HepG2 (cell line): ENCODE data around the gene CADM1. TPM values are rescaled to one million over a fixed set of nuclear protein-coding genes. Genes with fewer than 3 reads are reported as not detected.

Source experiments
- ATAC-seq: fragments of 200-7000 bp; cut with Tn5 transposase; 3 replicates; pipeline ENCODE4 v1.9.1; 2020; ENCODE audit warnings: mild to moderate bottlenecking, moderate library complexity
- BruUV-seq: library from RNA; stranded (reverse); fragments of 400-500 nt; replicated peaks from 2 replicates; lab custom pipeline; 2021; lab: Mats Ljungman, UMichigan
- CTCF ChIA-PET: fragments of 300-600 bp; formaldehyde crosslinking; extraction: SDS; loops from one replicate; lab custom pipeline; 2021; ENCODE audit warnings: low total read pairs, inconsistent platforms, low intra/inter-chr PET ratio; lab: Yijun Ruan, JAX
- POLR2A ChIA-PET: fragments of 350-600 bp; sonication (Branson Sonifier 250); formaldehyde crosslinking; loops from one replicate; lab custom pipeline; 2020; ENCODE audit warnings: antibody characterized with exemption, inconsistent platforms; lab: Yijun Ruan, JAX
- DNase-seq: peaks from one replicate; pipeline ENCODE4 v3.0.0-alpha.2; 2015; ENCODE audit warnings: low spot score
- FAIRE-seq: peaks from 3 replicates; lab custom pipeline; 2011; peaks lifted over from hg19 to GRCh38; lab: Jason Lieb, UNC
- H2AFZ ChIP-seq: one replicate; pipeline ENCODE4 v1.6.1; 2011; ENCODE audit warnings: low read length, inconsistent platforms
- H3K27ac ChIP-seq: fragments of 300-600 bp; 3 replicates; pipeline ENCODE4 v1.8.0; 2011; ENCODE audit warnings: mixed run types, mild to moderate bottlenecking, mixed read lengths, low read length, inconsistent platforms; ENCODE audit not compliant: insufficient read depth; ENCODE audit errors: extremely low read length
- H3K27me3 ChIP-seq, 2 experiments: fragments of 200-600 bp in 1 of 2; 2 replicates in 1 of 2; 3 replicates in 1 of 2; pipeline versions ENCODE4 v1.6.0 to v1.8.0; 2011; ENCODE audit warnings: low read length in 2 of 2, mild to moderate bottlenecking in 2 of 2, moderate library complexity in 2 of 2, inconsistent platforms in 1 of 2; ENCODE audit not compliant: insufficient read depth in 2 of 2, control insufficient read depth in 1 of 2
- H3K36me3 ChIP-seq, 2 experiments: fragments of 200-600 bp in 1 of 2; replicated peaks in 1 of 2; 2 replicates in 1 of 2; 3 replicates in 1 of 2; pipeline versions ENCODE4 v1.5.1 to v1.8.0; 2011; ENCODE audit warnings: low read length in 2 of 2, inconsistent platforms in 1 of 2; ENCODE audit not compliant: insufficient read depth in 2 of 2, control insufficient read depth in 1 of 2
- H3K4me1 ChIP-seq: 2 replicates; pipeline ENCODE4 v1.5.1; 2012; ENCODE audit warnings: low read length, inconsistent platforms; ENCODE audit not compliant: insufficient read depth
- H3K4me2 ChIP-seq: 2 replicates; pipeline ENCODE4 v1.6.0; 2011; ENCODE audit warnings: low read depth, low read length, inconsistent platforms
- H3K4me3 ChIP-seq, 3 experiments: fragments of 200-600 bp in 1 of 3; sonication (generic), shearing (Covaris generic) in 1 of 3; replicated peaks in 1 of 3; 2 replicates each; pipeline ENCODE4 v1.5.1; 2011 to 2016; ENCODE audit warnings: low read length in 3 of 3, inconsistent platforms in 2 of 3, low read depth in 2 of 3, mild to moderate bottlenecking in 2 of 3, control low read depth in 1 of 3, mixed read lengths in 1 of 3; ENCODE audit not compliant: insufficient read depth in 1 of 3
- H3K79me2 ChIP-seq: one replicate; pipeline ENCODE4 v1.6.1; 2011; ENCODE audit warnings: low read length, inconsistent platforms; ENCODE audit not compliant: insufficient read depth
- H3K9ac ChIP-seq: 2 replicates; pipeline ENCODE4 v1.6.0; 2011; ENCODE audit warnings: mild to moderate bottlenecking, low read depth, low read length, inconsistent platforms; ENCODE audit not compliant: insufficient read depth
- H3K9me3 ChIP-seq: 2 replicates; pipeline ENCODE4 v1.5.1; 2012; ENCODE audit warnings: mild to moderate bottlenecking, low read length
- H4K20me1 ChIP-seq: 2 replicates; pipeline ENCODE4 v1.6.0; 2011; ENCODE audit warnings: inconsistent platforms, mild to moderate bottlenecking, low read length, moderate library complexity; ENCODE audit not compliant: insufficient read depth
- MEF2D ChIP-seq: sonication (generic); formaldehyde crosslinking; IDR thresholded peaks from 2 replicates; pipeline ENCODE4 v1.5.1; 2020; ENCODE audit warnings: mild to moderate bottlenecking, missing genetic modification reagents
- MLLT10 ChIP-seq: sonication (generic); formaldehyde crosslinking; IDR thresholded peaks from 2 replicates; pipeline ENCODE4 v1.4.0; 2020; ENCODE audit warnings: missing genetic modification reagents
- RBM39 ChIP-seq: fragments of 200-400 bp; formaldehyde crosslinking; IDR thresholded peaks from one replicate; pipeline ENCODE4 v1.6.1; 2018; ENCODE audit warnings: antibody characterized with exemption, mild to moderate bottlenecking, low read depth, low read length; ENCODE audit not compliant: poor library complexity, severe bottlenecking
- REL ChIP-seq: sonication (generic); formaldehyde crosslinking; conservative IDR thresholded peaks from 2 replicates; pipeline ENCODE4 v1.8.0; 2022; ENCODE audit warnings: mild to moderate bottlenecking, missing genetic modification reagents, moderate library complexity
- SALL1 ChIP-seq: sonication (generic); formaldehyde crosslinking; IDR thresholded peaks from 2 replicates; pipeline ENCODE4 v1.8.0; 2022; ENCODE audit warnings: mild to moderate bottlenecking, missing genetic modification reagents
- SP2 ChIP-seq: sonication (generic); formaldehyde crosslinking; IDR thresholded peaks from 2 replicates; pipeline ENCODE4 v1.5.1; 2020; ENCODE audit warnings: mild to moderate bottlenecking, missing genetic modification reagents
- ZC3H13 ChIP-seq: sonication (generic); formaldehyde crosslinking; IDR thresholded peaks from 2 replicates; pipeline ENCODE4 v1.8.1; 2023; ENCODE audit warnings: mild to moderate bottlenecking, missing genetic modification reagents, moderate library complexity
- ZNF124 ChIP-seq: sonication (generic); formaldehyde crosslinking; IDR thresholded peaks from 2 replicates; pipeline ENCODE4 v1.4.0; 2020; ENCODE audit warnings: missing genetic modification reagents
- ZNF598 ChIP-seq: sonication (generic); formaldehyde crosslinking; IDR thresholded peaks from 2 replicates; pipeline ENCODE4 v1.5.1; 2020; ENCODE audit warnings: mild to moderate bottlenecking, missing genetic modification reagents, borderline replicate concordance
- ZNF619 ChIP-seq: sonication (generic); formaldehyde crosslinking; IDR thresholded peaks from 2 replicates; pipeline ENCODE4 v1.4.0; 2020; ENCODE audit warnings: mild to moderate bottlenecking, missing genetic modification reagents
- WGBS: methylation state at CpG from one replicate; pipeline ENCODE4 v1.1.6; 2017; ENCODE audit warnings: low lambda C conversion rate; 5-methylcytosine and 5-hydroxymethylcytosine counted together
- in situ Hi-C: cut with HindIII; loops from 2 replicates; pipeline ENCODE4 v1.10.0; 2017; ENCODE audit warnings: low pct_unique_long_range_greater_than_20kb; ENCODE audit not compliant: extremely low pct_ligation_motif_present
- intact Hi-C: fragments of 100-400 bp; cut with micrococcal nuclease; formaldehyde crosslinking; loops from one replicate; pipeline ENCODE4 v1.10.0; 2022; ENCODE audit not compliant: unreplicated experiment
- polyA plus RNA-seq, 8 experiments: library from polyadenylated mRNA; depleted of rRNA in 3 of 8; stranded (reverse) in 7 of 8; unstranded in 1 of 8; fragments of >200 nt; fragmentation: Illumina TruSeq in 4 of 8; extraction: Trizol in 4 of 8; gene quantifications; 2 replicates each; pipeline versions ENCODE4 v1.2.1 to v1.2.3, GENCODE V29; 2011 to 2016; ENCODE audit warnings: low read depth in 4 of 8, missing spikeins in 1 of 8, mixed read lengths in 1 of 8; ENCODE audit not compliant: insufficient read depth in 1 of 8
- total RNA-seq, 5 experiments: library from RNA; depleted of rRNA; stranded (reverse); fragments of >200 nt; fragmentation: Illumina TruSeq; extraction: Trizol; gene quantifications; 2 replicates each; pipeline ENCODE4 v1.2.3, GENCODE V29; 2016; ENCODE audit warnings: low read depth in 1 of 5
- TF ChIP-seq, protein P1 (sequence below): sonication (generic); formaldehyde crosslinking; IDR thresholded peaks from 2 replicates; pipeline ENCODE4 v1.8.0; 2023; ENCODE audit warnings: mild to moderate bottlenecking, missing genetic modification reagents
- TF ChIP-seq, protein P2 (sequence below): fragments of 450-650 bp; IDR thresholded peaks from 2 replicates; pipeline ENCODE4 v1.6.1; 2016

CADM1 gene
- total and polyA plus RNA-seq, 2 of the 13 experiments (the other 11 are each of a cell fraction or from before 2014, with no cell fraction given): 71.3 to 122 TPM

DNA sequence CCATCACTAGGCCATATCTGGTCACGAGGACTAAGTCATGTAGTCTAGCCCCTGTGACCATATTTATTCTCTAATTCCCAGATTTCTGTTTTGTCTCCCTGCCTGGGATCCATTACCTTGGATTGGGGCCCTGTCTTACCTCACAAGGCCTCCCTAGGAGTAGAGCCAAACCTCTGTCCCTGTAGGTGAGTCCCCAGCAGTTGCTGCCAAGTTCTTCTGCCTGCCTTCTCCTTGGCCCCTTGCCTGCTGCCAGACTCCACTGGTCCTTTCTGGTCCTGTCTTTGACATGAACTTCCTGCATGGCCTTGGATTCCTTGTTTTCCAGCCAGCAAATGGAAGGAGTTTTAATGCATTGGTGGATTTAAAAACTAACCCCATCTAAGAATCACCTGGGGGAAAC lies 35.6 kb upstream of the CADM1 start:
- Histone ChIP-seq H3K4me2 (no peak overlapping the region), H3K36me3 (no peaks in the 10 kb centered on the region), H3K4me1 (no peaks in the 10 kb centered on the region), H3K9ac (no peak overlapping the region), H3K79me2 (no peaks in the 10 kb centered on the region), H3K9me3 (no peaks in the 10 kb centered on the region), H3K27me3 (peaks cover 2 to 18% of the 10 kb centered on the region in 2 experiments; a peak in 3 of 5 replicates), H3K4me3 (no peak overlapping the region), H2AFZ (no peak overlapping the region), H3K27ac (no peak overlapping the region), H4K20me1 (no peaks in the 10 kb centered on the region)
- DNase-seq (no peak), FAIRE-seq (no peak), ATAC-seq (no peak)
- WGBS: 45% methylated on average over 1 of the region's 1 CpG
- CTCF ChIA-PET: no interaction called here
- in situ Hi-C loops (no loop called here), intact Hi-C loops (loop anchor here (10.0 kb wide), 1 partner anchor 135 kb away; no protein-coding TSS in a partner anchor)
- TF ChIP-seq REL (CRISPR knock-in tag): no peak
- TF ChIP-seq SP2 (CRISPR knock-in tag): no peak
- no peak for TF ChIP-seq RBM39
- TF ChIP-seq SALL1 (CRISPR knock-in tag): no peak
- no peak for TF ChIP-seq MEF2D (CRISPR knock-in tag)
- TF ChIP-seq ZNF619 (CRISPR knock-in tag): no peak
- no peak for TF ChIP-seq ZNF598
- no peak for TF ChIP-seq ZNF124 (CRISPR knock-in tag)
- no peak for TF ChIP-seq MLLT10 (CRISPR knock-in tag)
- TF ChIP-seq, protein P1, sequence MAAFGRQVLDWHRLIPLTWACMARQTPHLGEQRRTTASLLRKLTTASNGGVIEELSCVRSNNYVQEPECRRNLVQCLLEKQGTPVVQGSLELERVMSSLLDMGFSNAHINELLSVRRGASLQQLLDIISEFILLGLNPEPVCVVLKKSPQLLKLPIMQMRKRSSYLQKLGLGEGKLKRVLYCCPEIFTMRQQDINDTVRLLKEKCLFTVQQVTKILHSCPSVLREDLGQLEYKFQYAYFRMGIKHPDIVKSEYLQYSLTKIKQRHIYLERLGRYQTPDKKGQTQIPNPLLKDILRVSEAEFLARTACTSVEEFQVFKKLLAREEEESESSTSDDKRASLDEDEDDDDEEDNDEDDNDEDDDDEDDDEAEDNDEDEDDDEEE (CRISPR knock-in tag): no peak
- no peak for TF ChIP-seq ZC3H13 (CRISPR knock-in tag)
- TF ChIP-seq, protein P2, sequence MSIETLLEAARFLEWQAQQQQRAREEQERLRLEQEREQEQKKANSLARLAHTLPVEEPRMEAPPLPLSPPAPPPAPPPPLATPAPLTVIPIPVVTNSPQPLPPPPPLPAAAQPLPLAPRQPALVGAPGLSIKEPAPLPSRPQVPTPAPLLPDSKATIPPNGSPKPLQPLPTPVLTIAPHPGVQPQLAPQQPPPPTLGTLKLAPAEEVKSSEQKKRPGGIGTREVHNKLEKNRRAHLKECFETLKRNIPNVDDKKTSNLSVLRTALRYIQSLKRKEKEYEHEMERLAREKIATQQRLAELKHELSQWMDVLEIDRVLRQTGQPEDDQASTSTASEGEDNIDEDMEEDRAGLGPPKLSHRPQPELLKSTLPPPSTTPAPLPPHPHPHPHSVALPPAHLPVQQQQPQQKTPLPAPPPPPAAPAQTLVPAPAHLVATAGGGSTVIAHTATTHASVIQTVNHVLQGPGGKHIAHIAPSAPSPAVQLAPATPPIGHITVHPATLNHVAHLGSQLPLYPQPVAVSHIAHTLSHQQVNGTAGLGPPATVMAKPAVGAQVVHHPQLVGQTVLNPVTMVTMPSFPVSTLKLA: no peak
- BruUV-seq: no TSS peak
- POLR2A ChIA-PET: no interaction called here
